ENCODE results near the gene CHRNA7.
"Not testable (repeated sequence)": the region's sequence is repeated elsewhere in the genome, so short reads cannot be mapped to it uniquely, and the experiment has no call there.

CHRNA7 gene

DNA sequence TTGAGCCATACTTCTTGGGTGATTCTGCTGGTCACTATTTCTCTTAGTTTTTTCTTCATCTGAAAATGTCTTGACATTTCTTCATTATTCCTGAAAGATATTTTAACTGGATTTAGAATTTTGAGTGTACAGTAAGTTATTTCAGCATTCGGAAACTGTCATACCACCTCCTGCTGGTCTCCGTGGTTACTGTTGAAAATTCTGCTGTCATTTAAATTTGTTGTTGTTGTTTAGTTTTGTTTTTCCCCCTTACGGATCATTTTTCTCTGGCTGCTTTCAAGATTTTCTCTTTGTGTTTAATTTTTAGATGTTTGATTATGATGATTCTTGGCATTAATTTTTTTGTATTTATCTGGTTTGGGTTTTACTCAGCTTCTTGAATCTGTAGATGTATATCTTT, 100.5 kb downstream of the CHRNA7 start:
- H3K4me3 ChIP-seq (ENCODE audit: low read depth, low read length): no peak overlapping the region
- no peak for TF ChIP-seq CTCF (IDR thresholded peaks at IDR 0.05; ENCODE audit: low read depth, low read length)

GRCh38 chr15:32131803-32132202, 101.5 kb downstream of the CHRNA7 start:
- TF ChIP-seq CTCF (IDR thresholded peaks at IDR 0.05; ENCODE audit: low read depth, low read length): no peak

GRCh38 chr15:32132859-32133258, 102.5 kb downstream of the CHRNA7 start:
- H3K4me3 ChIP-seq (ENCODE audit: low read depth, low read length): no peak overlapping the region
- TF ChIP-seq CTCF (IDR thresholded peaks at IDR 0.05; ENCODE audit: low read depth, low read length): no peak

More at GRCh38 chr15:32131803-32132202, 101.5 kb downstream of the CHRNA7 start:
- H3K4me3 ChIP-seq (ENCODE audit: low read depth, low read length): no peak overlapping the region

- H3K4me3 ChIP-seq (ENCODE audit: low read depth, low read length): no peak overlapping the region
- TF ChIP-seq CTCF (IDR thresholded peaks at IDR 0.05; ENCODE audit: low read depth, low read length): no peak
Observed at GRCh38 chr15:32134842-32135241, 104.5 kb downstream of the CHRNA7 start.

GRCh38 chr15:32135335-32135734, 105.0 kb downstream of the CHRNA7 start:
- H3K4me3 ChIP-seq (ENCODE audit: low read depth, low read length): no peak overlapping the region
- TF ChIP-seq CTCF (IDR thresholded peaks at IDR 0.05; ENCODE audit: low read depth, low read length): no peak

DNA sequence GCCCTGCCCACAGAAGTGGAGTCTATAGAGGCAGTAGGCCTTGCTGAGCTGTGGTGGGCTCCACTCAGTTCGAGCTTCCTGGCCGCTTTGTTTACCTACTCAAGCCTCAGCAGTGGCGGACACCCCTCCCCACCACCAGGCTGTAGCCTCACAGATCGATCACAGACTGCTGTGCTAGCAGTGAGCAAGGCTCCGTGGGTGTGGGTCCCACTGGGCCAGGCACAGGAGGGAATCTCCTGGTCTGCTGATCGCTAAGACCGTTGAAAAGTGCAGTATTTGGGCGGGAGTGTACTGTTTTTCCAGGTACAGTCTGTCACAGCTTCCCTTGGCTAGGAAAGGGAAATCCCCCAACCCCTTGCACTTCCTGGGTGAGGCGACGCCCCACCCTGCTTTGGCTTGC, 115.2 kb downstream of the CHRNA7 start:
- not testable (repeated sequence) for H3K4me3 ChIP-seq (ENCODE audit: low read depth, low read length)

DNA sequence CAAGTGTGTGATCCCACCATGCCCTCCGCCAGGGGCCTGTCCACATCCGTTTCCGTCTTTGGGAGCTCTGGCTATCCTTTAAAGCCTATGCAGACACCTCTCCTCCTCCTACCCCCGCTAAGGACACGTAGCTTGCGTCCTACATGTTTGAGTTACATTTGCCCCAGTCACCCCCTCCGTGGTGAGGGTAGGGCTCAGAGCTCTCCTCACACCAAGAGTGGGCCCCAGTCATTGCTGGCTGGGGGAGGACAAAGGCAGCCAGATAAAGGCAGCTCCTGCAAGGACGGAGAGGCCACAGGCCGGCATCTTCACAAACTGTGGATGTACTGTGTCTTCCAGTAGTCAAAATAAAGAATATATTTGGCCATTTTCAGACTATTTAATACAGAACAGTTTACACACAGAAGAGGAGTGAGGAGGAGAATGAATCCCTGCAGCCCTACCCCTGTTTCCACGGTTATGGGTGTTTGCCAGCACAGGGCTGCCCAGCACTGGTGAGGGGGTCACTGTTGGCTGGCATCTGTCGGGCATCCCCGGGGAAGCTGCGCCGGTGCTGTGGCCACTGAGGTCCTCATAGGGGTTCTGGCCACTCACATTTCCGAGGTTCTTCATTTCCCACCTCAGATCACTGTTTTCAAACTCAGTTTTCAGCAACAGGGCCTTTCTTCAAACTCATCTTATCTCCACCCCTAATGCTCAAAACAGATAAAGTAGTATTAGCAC, 118.7 kb downstream of the CHRNA7 start:
- TF ChIP-seq CTCF (IDR thresholded peaks at IDR 0.05; ENCODE audit: low read depth, low read length): no peak
- no peak overlapping the region for H3K4me3 ChIP-seq (ENCODE audit: low read depth, low read length)

DNA sequence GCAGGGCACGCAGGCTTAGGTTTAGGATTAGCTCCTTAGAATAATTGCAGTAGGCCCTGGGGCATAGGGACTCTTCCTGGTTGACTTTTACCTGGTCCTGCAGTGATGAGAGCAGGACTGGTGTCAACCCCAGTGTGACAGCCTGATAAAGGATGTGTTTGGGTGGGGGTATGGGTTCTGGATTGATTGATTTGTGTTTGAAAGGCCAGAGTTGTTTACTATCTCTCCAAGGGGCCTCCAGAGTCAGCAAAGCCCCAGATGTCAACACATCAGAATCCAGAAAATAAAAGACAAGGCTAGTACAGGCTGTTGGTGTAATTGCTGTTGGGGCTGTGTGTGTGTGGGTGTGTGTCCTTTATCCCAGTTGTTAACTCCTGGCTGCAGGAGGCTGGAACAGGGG, 122.3 kb downstream of the CHRNA7 start:
- no peak overlapping the region for H3K4me3 ChIP-seq (ENCODE audit: low read depth, low read length)
- TF ChIP-seq CTCF (IDR thresholded peaks at IDR 0.05; ENCODE audit: low read depth, low read length): no peak

GRCh38 chr15:32153868-32154623, 123.7 kb downstream of the CHRNA7 start:
- H3K4me3 ChIP-seq (ENCODE audit: low read depth, low read length): not testable (repeated sequence)

- not testable (repeated sequence) for H3K4me3 ChIP-seq (ENCODE audit: low read depth, low read length)
Observed at GRCh38 chr15:32162143-32162542, 131.8 kb downstream of the CHRNA7 start.

DNA sequence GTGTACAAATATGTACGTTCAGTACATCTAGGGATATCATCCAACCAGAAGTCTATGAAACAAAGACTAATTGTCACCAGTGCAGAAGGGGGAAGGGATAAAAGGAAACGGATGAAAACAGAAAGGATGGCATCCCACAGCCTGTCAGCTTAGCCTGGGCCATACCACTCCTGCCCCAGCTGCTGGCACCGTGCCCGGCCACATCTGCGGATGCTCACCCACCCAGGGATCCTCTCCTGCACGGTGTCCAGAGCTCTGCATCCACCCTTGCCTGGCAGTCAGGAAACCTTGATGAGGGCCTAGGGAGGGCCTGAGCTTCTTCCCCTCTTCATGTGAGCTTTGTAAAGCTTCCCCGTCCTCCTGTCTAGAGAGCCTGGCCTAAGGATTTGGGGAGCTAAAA, 133.8 kb downstream of the CHRNA7 start:
- not testable (repeated sequence) for H3K4me3 ChIP-seq (ENCODE audit: low read depth, low read length)

Data from WI38 (cell line).